Breast epithelium (tissue), 4 donors: ENCODE data around the gene MYOG. TPM values are rescaled to one million over a fixed set of nuclear protein-coding genes. Genes with fewer than 3 reads are reported as not detected.

Source experiments
- DNase-seq, 2 donors: peaks; one replicate each; pipeline ENCODE4 v3.0.0-alpha.2; 2019; ENCODE audit warnings: low spot score in 2 of 2
- H3K27ac ChIP-seq, 2 donors: fragments of 200-600 bp; sonication (generic) in 1 of 2; one replicate each; pipeline ENCODE4 v1.5.1; 2016 to 2019; ENCODE audit warnings: mild to moderate bottlenecking in 1 of 2
- H3K27me3 ChIP-seq, 2 donors: fragments of 200-600 bp; sonication (generic) in 1 of 2; one replicate each; pipeline versions ENCODE4 v1.5.1 to v1.6.0; 2017 to 2019; ENCODE audit warnings: control low read depth in 1 of 2, mild to moderate bottlenecking in 1 of 2
- H3K36me3 ChIP-seq: fragments of 200-600 bp; one replicate; pipeline ENCODE4 v1.5.1; 2019
- H3K4me1 ChIP-seq, 2 donors: fragments of 200-600 bp; sonication (generic); one replicate each; pipeline ENCODE4 v1.5.1; 2016 to 2019; ENCODE audit warnings: control low read depth in 1 of 2
- H3K4me3 ChIP-seq, 3 donors: fragments of 200-600 bp; sonication (generic); 1 replicate in 2 of 3; 2 replicates in 1 of 3; pipeline ENCODE4 v1.5.1; 2016 to 2019; ENCODE audit warnings: mild to moderate bottlenecking in 3 of 3, moderate library complexity in 2 of 3
- H3K9me3 ChIP-seq, 2 donors: fragments of 200-600 bp; sonication (generic) in 1 of 2; one replicate each; pipeline ENCODE4 v1.5.1; 2016 to 2019; ENCODE audit warnings: control low read depth in 1 of 2
- CTCF ChIP-seq, 3 donors: fragments of 450-650 bp; IDR thresholded peaks; one replicate each; pipeline ENCODE4 v1.5.1; 2016 to 2017; ENCODE audit warnings: antibody characterized with exemption in 3 of 3, mild to moderate bottlenecking in 3 of 3, moderate library complexity in 3 of 3
- POLR2A ChIP-seq: fragments of 450-650 bp; IDR thresholded peaks from one replicate; pipeline ENCODE4 v1.6.1; 2016; ENCODE audit warnings: antibody characterized with exemption, mild to moderate bottlenecking, moderate library complexity
- POLR2AphosphoS5 ChIP-seq, 3 donors: sonication (generic); formaldehyde crosslinking; IDR thresholded peaks; one replicate each; pipeline ENCODE4 v1.6.1; 2017; ENCODE audit warnings: antibody characterized with exemption in 3 of 3
- intact Hi-C: fragments of 100-400 bp; cut with DNase I; formaldehyde crosslinking; loops from one replicate; pipeline ENCODE4 v1.15.1; 2023; ENCODE audit warnings: low total_unique reads
- total RNA-seq, 3 donors: library from RNA; depleted of rRNA; stranded (reverse); fragments of >200 nt; gene quantifications; one replicate each; pipeline ENCODE4 v1.1.0, GENCODE V29; 2016

The MYOG gene
- total RNA-seq, 3 donors from 2014 or later, result not detected

GRCh38 chr1:203059485-203059884 lies 26.3 kb downstream of the MYOG start:
- intact Hi-C loops, result no loop called here
- TF ChIP-seq POLR2AphosphoS5 (IDR thresholded peaks at IDR 0.05), result no peak
- no peak for TF ChIP-seq CTCF (IDR thresholded peaks at IDR 0.05)
- no peak for TF ChIP-seq POLR2A
- Histone ChIP-seq H3K36me3 (no peaks in the 10 kb centered on the region), H3K27me3 (no peaks in the 10 kb centered on the region), H3K27ac (no peak overlapping the region), H3K4me3 (no peak overlapping the region), H3K4me1 (no peaks in the 10 kb centered on the region), H3K9me3 (no peaks in the 10 kb centered on the region)
- no peak for DNase-seq

GRCh38 chr1:203058676-203058935 lies 27.2 kb downstream of the MYOG start:
- DNase-seq, result no peak

GRCh38 chr1:203057911-203058675 lies 27.7 kb downstream of the MYOG start:
- Histone ChIP-seq H3K36me3 (no peaks in the 10 kb centered on the region), H3K27me3 (no peaks in the 10 kb centered on the region), H3K4me1 (no peaks in the 10 kb centered on the region), H3K9me3 (no peaks in the 10 kb centered on the region), H3K4me3 (no peak overlapping the region), H3K27ac (no peak overlapping the region)
- DNase-seq, result no peak
- intact Hi-C loops, result no loop called here
- TF ChIP-seq POLR2A, result no peak
- no peak for TF ChIP-seq CTCF (IDR thresholded peaks at IDR 0.05)
- no peak for TF ChIP-seq POLR2AphosphoS5 (IDR thresholded peaks at IDR 0.05)

More at GRCh38 chr1:203058676-203058935, 27.2 kb downstream of the MYOG start:
- intact Hi-C loops, result no loop called here
- Histone ChIP-seq H3K9me3 (no peaks in the 10 kb centered on the region), H3K4me1 (no peaks in the 10 kb centered on the region), H3K27ac (no peak overlapping the region), H3K36me3 (no peaks in the 10 kb centered on the region), H3K27me3 (no peaks in the 10 kb centered on the region), H3K4me3 (no peak overlapping the region)
- TF ChIP-seq POLR2AphosphoS5 (IDR thresholded peaks at IDR 0.05), result no peak
- TF ChIP-seq CTCF (IDR thresholded peaks at IDR 0.05), result no peak
- TF ChIP-seq POLR2A, result no peak

GRCh38 chr1:203056516-203056915 lies 29.3 kb downstream of the MYOG start:
- H3K27ac ChIP-seq, result no peak overlapping the region
- H3K27me3 ChIP-seq, result no peaks in the 10 kb centered on the region
- no peaks in the 10 kb centered on the region for H3K9me3 ChIP-seq
- H3K4me3 ChIP-seq, result no peak overlapping the region
- H3K4me1 ChIP-seq, result no peaks in the 10 kb centered on the region
- no peaks in the 10 kb centered on the region for H3K36me3 ChIP-seq
- no peak for DNase-seq
- TF ChIP-seq CTCF (IDR thresholded peaks at IDR 0.05) (no peak), POLR2AphosphoS5 (IDR thresholded peaks at IDR 0.05) (no peak), POLR2A (no peak)
- intact Hi-C loops, result no loop called here

GRCh38 chr1:203056012-203056411 lies 29.8 kb downstream of the MYOG start:
- DNase-seq, result no peak
- Histone ChIP-seq H3K27ac (no peak overlapping the region), H3K4me3 (no peak overlapping the region), H3K27me3 (no peaks in the 10 kb centered on the region), H3K9me3 (no peaks in the 10 kb centered on the region), H3K4me1 (no peaks in the 10 kb centered on the region), H3K36me3 (no peaks in the 10 kb centered on the region)
- intact Hi-C loops, result no loop called here
- no peak for TF ChIP-seq POLR2A
- no peak for TF ChIP-seq POLR2AphosphoS5 (IDR thresholded peaks at IDR 0.05)
- no peak for TF ChIP-seq CTCF (IDR thresholded peaks at IDR 0.05)
